ENCODE measurements around the gene ZNF497.

DNA sequence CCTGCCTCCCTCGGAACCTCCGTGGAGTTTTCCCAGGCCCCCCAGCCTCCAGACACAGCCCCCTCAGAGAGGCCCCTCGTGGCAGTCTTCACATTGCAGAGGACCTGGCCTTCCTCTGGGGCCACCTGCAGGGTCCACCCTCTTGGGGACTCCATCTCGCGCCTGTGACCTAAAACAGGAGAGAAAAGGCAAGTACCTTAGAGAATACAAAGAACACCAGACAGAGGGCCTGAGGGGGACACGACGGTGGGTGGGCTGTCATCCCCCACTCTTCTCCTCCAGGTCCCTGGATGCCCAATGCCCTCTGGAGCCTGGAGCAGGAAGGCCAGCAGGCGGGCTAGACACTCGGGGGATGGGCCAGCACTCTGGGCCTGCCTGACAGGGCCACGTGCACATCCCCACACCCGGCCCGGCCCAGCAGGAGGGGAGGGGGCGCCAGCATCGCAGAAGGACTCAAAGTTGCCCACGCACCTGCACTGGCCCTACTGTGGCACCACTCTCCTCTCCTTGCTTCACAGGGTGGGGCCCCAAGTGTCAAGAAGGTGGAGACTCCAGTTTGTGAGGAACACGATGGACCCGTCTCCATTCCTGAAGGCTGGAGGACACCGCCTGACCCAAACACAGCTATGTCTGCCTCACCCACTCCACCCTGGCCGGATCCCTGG is 4.9 kb downstream of the ZNF497 start:
- TF ChIP-seq SAP30 (IDR thresholded peaks at IDR 0.05; ENCODE audit: insufficient read depth, insufficient replicate concordance, low read length) (no peak), CTCF (IDR thresholded peaks at IDR 0.05; ENCODE audit: control extremely low read depth in 1 of 3, insufficient read depth in 1 of 3, low read depth in 1 of 3, low read length in 3 of 3) (no peak), TEAD4 (IDR thresholded peaks at IDR 0.05; ENCODE audit: low read depth, low read length) (no peak), POLR2A (IDR thresholded peaks at IDR 0.05; ENCODE audit: control extremely low read depth in 1 of 2, low read depth in 2 of 2, low read length in 2 of 2) (no peak), EGR1 (IDR thresholded peaks at IDR 0.05; ENCODE audit: borderline replicate concordance, low read depth, low read length) (no peak)

Data from H1 (cell line).